ENCODE measurements around the gene HSPA1A. TPM values are rescaled to one million over a fixed set of nuclear protein-coding genes. Genes with fewer than 3 reads are reported as not detected.

HSPA1A gene
- total and polyA plus RNA-seq, 4 donors: 90.6 to 1,149 (median 139) TPM

DNA sequence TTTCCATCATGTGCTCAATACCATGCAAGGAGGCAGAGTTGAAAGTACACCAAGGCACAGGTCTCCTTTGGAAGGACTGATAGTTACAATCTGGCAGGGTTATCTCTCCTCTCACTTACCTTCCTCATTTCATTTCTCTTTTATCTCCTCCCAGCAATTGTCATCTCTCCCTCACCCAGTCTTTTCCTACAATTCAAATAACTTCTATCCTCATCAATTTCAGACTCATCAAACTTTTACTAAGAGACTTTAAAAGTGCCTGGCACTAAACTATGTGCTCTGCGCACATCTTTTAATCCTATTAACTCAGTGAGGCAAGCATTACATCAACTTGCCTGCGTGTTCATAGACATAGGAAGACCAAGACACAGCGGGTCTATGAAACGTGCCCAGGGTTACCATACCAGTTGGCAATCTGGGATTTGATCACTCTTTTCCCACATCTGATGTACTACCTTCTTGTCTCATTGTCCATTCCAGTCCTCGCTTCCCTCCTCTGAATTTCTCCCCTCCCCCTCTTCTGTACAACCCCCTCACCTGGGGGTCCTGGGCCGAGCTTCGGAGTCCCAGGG lies 21.0 kb upstream of the HSPA1A start:
- 27 to 31% methylated on average over 7 of the region's 7 CpGs for WGBS, 2 donors
- peak overlapping the region; percentile 71 for H3K4me3 ChIP-seq
- no peaks in the 10 kb centered on the region for H3K9me3 ChIP-seq (ENCODE audit: control insufficient read depth in 4 of 4, insufficient read depth in 3 of 4, low read length in 3 of 4)
- peaks cover 0 to 13% (median 5%) of the 10 kb centered on the region in 5 donors for H3K4me1 ChIP-seq (ENCODE audit: control insufficient read depth in 5 of 5, insufficient read depth in 5 of 5, low read length in 5 of 5)
- peak overlapping the region; percentile 97 to 99 for H3K27ac ChIP-seq (ENCODE audit: low read depth in 1 of 2, low read length in 1 of 2)
- peak overlapping the region; percentile 71 to 84 for H3K9ac ChIP-seq (ENCODE audit: insufficient read depth in 1 of 2, low read length in 2 of 2)
- ATAC-seq (ENCODE audit: insufficient read depth, low FRiP score) (no peak), DNase-seq (peak in 1 of 3 donors; percentile 38)
- TF ChIP-seq, protein P1, sequence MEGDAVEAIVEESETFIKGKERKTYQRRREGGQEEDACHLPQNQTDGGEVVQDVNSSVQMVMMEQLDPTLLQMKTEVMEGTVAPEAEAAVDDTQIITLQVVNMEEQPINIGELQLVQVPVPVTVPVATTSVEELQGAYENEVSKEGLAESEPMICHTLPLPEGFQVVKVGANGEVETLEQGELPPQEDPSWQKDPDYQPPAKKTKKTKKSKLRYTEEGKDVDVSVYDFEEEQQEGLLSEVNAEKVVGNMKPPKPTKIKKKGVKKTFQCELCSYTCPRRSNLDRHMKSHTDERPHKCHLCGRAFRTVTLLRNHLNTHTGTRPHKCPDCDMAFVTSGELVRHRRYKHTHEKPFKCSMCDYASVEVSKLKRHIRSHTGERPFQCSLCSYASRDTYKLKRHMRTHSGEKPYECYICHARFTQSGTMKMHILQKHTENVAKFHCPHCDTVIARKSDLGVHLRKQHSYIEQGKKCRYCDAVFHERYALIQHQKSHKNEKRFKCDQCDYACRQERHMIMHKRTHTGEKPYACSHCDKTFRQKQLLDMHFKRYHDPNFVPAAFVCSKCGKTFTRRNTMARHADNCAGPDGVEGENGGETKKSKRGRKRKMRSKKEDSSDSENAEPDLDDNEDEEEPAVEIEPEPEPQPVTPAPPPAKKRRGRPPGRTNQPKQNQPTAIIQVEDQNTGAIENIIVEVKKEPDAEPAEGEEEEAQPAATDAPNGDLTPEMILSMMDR (IDR thresholded peaks at IDR 0.05; ENCODE audit: control extremely low read depth, extremely low read depth): no peak
- peaks cover 1 to 14% (median 13%) of the 10 kb centered on the region in 4 donors for H3K36me3 ChIP-seq (ENCODE audit: control insufficient read depth in 4 of 4, insufficient read depth in 4 of 4, low read length in 4 of 4)
- H3K27me3 ChIP-seq (ENCODE audit: control insufficient read depth in 3 of 3, insufficient read depth in 3 of 3, low read length in 2 of 3): no peaks in the 10 kb centered on the region

- ATAC-seq (ENCODE audit: insufficient read depth, low FRiP score): peak; percentile 11
- 1 to 2% methylated on average over 39 to 44 of the region's 44 CpGs for WGBS, 2 donors
- TF ChIP-seq, protein P1 (IDR thresholded peaks at IDR 0.05; ENCODE audit: control extremely low read depth, extremely low read depth): no peak
- peak overlapping the region; percentile 97 to 99 for H3K27ac ChIP-seq (ENCODE audit: low read depth in 1 of 2, low read length in 1 of 2)
- H3K27me3 ChIP-seq (ENCODE audit: control insufficient read depth in 3 of 3, insufficient read depth in 3 of 3, low read length in 2 of 3): no peaks in the 10 kb centered on the region
- H3K4me1 ChIP-seq (ENCODE audit: control insufficient read depth in 5 of 5, insufficient read depth in 5 of 5, low read length in 5 of 5): peaks cover 0 to 13% (median 5%) of the 10 kb centered on the region in 5 donors
- H3K9ac ChIP-seq (ENCODE audit: insufficient read depth in 1 of 2, low read length in 2 of 2): peak overlapping the region; percentile 78 to 84
- DNase-seq: peak in 2 of 3 donors; percentile 23 to 29
- H3K4me3 ChIP-seq: peak overlapping the region; percentile 71
- peaks cover 0 to 14% (median 12%) of the 10 kb centered on the region in 4 donors for H3K36me3 ChIP-seq (ENCODE audit: control insufficient read depth in 4 of 4, insufficient read depth in 4 of 4, low read length in 4 of 4)
- H3K9me3 ChIP-seq (ENCODE audit: control insufficient read depth in 4 of 4, insufficient read depth in 3 of 4, low read length in 3 of 4): no peaks in the 10 kb centered on the region
Measured at GRCh38 chr6:31794866-31795615, 20.3 kb upstream of the HSPA1A start.

GRCh38 chr6:31795616-31796298 lies 19.6 kb upstream of the HSPA1A start, which contains the start of gene VARS1:
Gene VARS1, minus strand, starts transcription at chr6:31795752. Its CDS starts 535 bp downstream, at chr6:31795217.
- Histone ChIP-seq H3K27me3 (ENCODE audit: control insufficient read depth in 3 of 3, insufficient read depth in 3 of 3, low read length in 2 of 3) (no peaks in the 10 kb centered on the region), H3K27ac (ENCODE audit: low read depth in 1 of 2, low read length in 1 of 2) (peak within 1 kb of the TSS; percentile 97 to 99), H3K9ac (ENCODE audit: insufficient read depth in 1 of 2, low read length in 2 of 2) (peak within 1 kb of the TSS; percentile 78 to 84), H3K4me3 (peak within 1 kb of the TSS; percentile 71), H3K9me3 (ENCODE audit: control insufficient read depth in 4 of 4, insufficient read depth in 3 of 4, low read length in 3 of 4) (no peaks in the 10 kb centered on the region), H3K36me3 (ENCODE audit: control insufficient read depth in 4 of 4, insufficient read depth in 4 of 4, low read length in 4 of 4) (peaks cover 0 to 14% (median 11%) of the 10 kb centered on the region in 4 donors), H3K4me1 (ENCODE audit: control insufficient read depth in 5 of 5, insufficient read depth in 5 of 5, low read length in 5 of 5) (peaks cover 0 to 13% (median 5%) of the 10 kb centered on the region in 5 donors)
- ATAC-seq (ENCODE audit: insufficient read depth, low FRiP score): peak; percentile 97
- TF ChIP-seq, protein P1 (IDR thresholded peaks at IDR 0.05; ENCODE audit: control extremely low read depth, extremely low read depth): peak; percentile 57
- 0 to 1% methylated on average over 50 to 75 of the region's 75 CpGs for WGBS, 2 donors
- peak; percentile 87 to 93 (median 91) for DNase-seq

Data from lung (tissue), 12 donors.